ENCODE measurements around the gene FAIM. TPM values are rescaled to one million over a fixed set of nuclear protein-coding genes. Genes with fewer than 3 reads are reported as not detected.

FAIM gene
- total RNA-seq, 1 donor from 2014 or later = 17.0 TPM

DNA sequence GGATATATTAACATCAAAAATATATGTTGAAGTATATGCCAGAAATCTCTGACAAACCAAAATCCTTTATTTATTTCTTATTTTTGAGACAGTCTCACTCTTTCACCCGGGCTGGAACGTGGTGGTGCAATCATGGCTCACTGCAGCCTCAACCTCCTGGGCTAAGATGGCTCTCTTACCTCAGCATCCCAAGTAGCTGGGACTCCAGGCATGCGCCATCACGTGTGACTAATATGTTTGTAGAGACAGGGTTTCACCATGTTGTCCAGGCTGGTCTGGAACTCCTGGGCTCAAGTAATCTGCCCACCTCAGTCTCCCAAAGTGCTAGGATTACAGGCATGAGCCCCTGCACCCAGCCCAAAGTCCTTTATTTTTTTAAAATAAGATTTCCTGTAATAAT lies 11.9 kb downstream of the FAIM start:
- no peak for DNase-seq (ENCODE audit: low spot score)
- H3K4me1 Mint-ChIP-seq (ENCODE audit: low read depth) = no peaks in the 10 kb centered on the region
- TF ChIP-seq CTCF (IDR thresholded peaks at IDR 0.05) = no peak
- H3K36me3 Mint-ChIP-seq (ENCODE audit: low read depth) = peaks cover 4% of the 10 kb centered on the region
- H3K9me3 Mint-ChIP-seq (ENCODE audit: low read depth) = no peaks in the 10 kb centered on the region
- H3K27ac Mint-ChIP-seq (ENCODE audit: unreplicated experiment) = no peak overlapping the region
- H3K27me3 Mint-ChIP-seq (ENCODE audit: low read depth) = no peaks in the 10 kb centered on the region
- H3K4me3 Mint-ChIP-seq (ENCODE audit: unreplicated experiment) = no peak overlapping the region

DNA sequence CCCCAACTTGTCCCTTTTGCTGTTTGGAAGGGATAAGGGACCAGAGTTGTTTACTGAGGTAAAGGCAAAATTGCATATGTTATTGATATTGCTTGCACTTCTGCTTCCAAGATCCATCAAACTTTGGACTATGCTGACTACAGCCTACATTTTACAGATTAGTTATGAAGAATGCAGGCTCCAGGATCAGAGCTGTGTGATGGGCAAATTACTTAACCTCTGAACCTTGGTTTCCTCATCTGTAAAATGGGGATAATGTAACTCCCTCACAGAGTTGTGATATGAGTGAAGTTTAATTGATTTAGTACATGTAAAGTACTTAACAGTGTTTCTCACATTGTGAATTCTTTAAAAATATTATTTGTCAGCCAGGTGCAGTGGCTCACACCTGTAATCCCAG lies 15.9 kb downstream of the FAIM start:
- H3K9me3 Mint-ChIP-seq (ENCODE audit: low read depth) = no peaks in the 10 kb centered on the region
- DNase-seq (ENCODE audit: low spot score) = no peak
- H3K27ac Mint-ChIP-seq (ENCODE audit: unreplicated experiment) = no peak overlapping the region
- no peak overlapping the region for H3K4me3 Mint-ChIP-seq (ENCODE audit: unreplicated experiment)
- no peaks in the 10 kb centered on the region for H3K27me3 Mint-ChIP-seq (ENCODE audit: low read depth)
- peaks cover 5% of the 10 kb centered on the region for H3K36me3 Mint-ChIP-seq (ENCODE audit: low read depth)
- H3K4me1 Mint-ChIP-seq (ENCODE audit: low read depth) = peaks cover 8% of the 10 kb centered on the region
- TF ChIP-seq CTCF (IDR thresholded peaks at IDR 0.05) = no peak

DNA sequence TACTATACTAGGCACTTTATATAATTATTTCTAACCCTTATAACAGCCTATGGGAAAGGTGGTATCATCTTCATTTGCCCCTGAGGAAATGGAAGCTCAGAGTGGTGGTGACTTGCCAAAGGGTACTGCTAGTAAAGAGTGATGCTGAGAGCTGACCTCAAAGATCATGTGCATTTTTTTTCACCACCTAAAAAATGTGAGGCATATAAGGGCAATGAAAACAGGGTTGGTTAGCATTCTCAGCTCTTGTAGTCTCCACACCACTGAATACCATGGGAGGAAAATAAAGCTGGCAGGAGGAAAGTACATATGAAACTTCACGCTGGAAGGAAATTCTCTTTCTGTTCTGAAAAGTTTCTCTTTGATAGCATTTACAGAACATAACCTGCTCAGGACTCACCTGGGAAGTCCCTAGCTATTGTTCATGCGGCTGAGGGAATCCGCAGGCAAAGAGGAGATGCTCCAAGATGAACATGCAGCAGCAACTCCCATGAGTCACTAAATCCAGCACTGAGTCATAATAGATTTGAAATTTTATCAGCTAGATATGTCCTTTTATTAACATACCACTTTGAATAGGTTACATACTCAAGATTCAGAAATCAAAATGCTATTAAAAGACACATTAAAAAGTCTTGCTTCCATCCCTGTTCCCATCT lies 17.3 kb downstream of the FAIM start:
- no peak for TF ChIP-seq CTCF (IDR thresholded peaks at IDR 0.05)
- H3K27me3 Mint-ChIP-seq (ENCODE audit: low read depth) = no peaks in the 10 kb centered on the region
- H3K36me3 Mint-ChIP-seq (ENCODE audit: low read depth) = peaks cover 10% of the 10 kb centered on the region
- no peak overlapping the region for H3K27ac Mint-ChIP-seq (ENCODE audit: unreplicated experiment)
- H3K4me3 Mint-ChIP-seq (ENCODE audit: unreplicated experiment) = no peak overlapping the region
- no peak for DNase-seq (ENCODE audit: low spot score)
- H3K4me1 Mint-ChIP-seq (ENCODE audit: low read depth) = peaks cover 8% of the 10 kb centered on the region
- H3K9me3 Mint-ChIP-seq (ENCODE audit: low read depth) = no peaks in the 10 kb centered on the region

- Mint-ChIP-seq H3K4me3 (ENCODE audit: unreplicated experiment) (no peak overlapping the region), H3K27ac (ENCODE audit: unreplicated experiment) (no peak overlapping the region), H3K27me3 (ENCODE audit: low read depth) (no peaks in the 10 kb centered on the region), H3K9me3 (ENCODE audit: low read depth) (no peaks in the 10 kb centered on the region), H3K4me1 (ENCODE audit: low read depth) (peaks cover 8% of the 10 kb centered on the region), H3K36me3 (ENCODE audit: low read depth) (peaks cover 10% of the 10 kb centered on the region)
- no peak for TF ChIP-seq CTCF (IDR thresholded peaks at IDR 0.05)
- DNase-seq (ENCODE audit: low spot score) = no peak
Observed at GRCh38 chr3:138629526-138629925, 21.0 kb downstream of the FAIM start.

- H3K36me3 Mint-ChIP-seq (ENCODE audit: low read depth) = peaks cover 12% of the 10 kb centered on the region
- no peaks in the 10 kb centered on the region for H3K27me3 Mint-ChIP-seq (ENCODE audit: low read depth)
- no peaks in the 10 kb centered on the region for H3K4me1 Mint-ChIP-seq (ENCODE audit: low read depth)
- no peak overlapping the region for H3K4me3 Mint-ChIP-seq (ENCODE audit: unreplicated experiment)
- TF ChIP-seq CTCF (IDR thresholded peaks at IDR 0.05) = no peak
- no peak for DNase-seq (ENCODE audit: low spot score)
- H3K9me3 Mint-ChIP-seq (ENCODE audit: low read depth) = peaks cover 25% of the 10 kb centered on the region
- H3K27ac Mint-ChIP-seq (ENCODE audit: unreplicated experiment) = no peak overlapping the region
Observed at GRCh38 chr3:138638641-138639040, 30.1 kb downstream of the FAIM start.

Measured in chondrocyte (in vitro differentiated cells).